MM.1S (cell line): ENCODE measurements around the gene COL2A1.

Experiments used
- DNase-seq: peaks from one replicate; pipeline ENCODE4 v3.0.0-alpha.2; 2015
- H2AFZ ChIP-seq: fragments of 300-600 bp; sonication (generic); 2 replicates; pipeline ENCODE4 v1.6.0; 2016; ENCODE audit warnings: antibody characterized with exemption, low read length
- H3F3A ChIP-seq: fragments of 300-600 bp; sonication (generic); 2 replicates; pipeline ENCODE4 v1.6.1; 2016; ENCODE audit warnings: mild to moderate bottlenecking, antibody characterized with exemption, low read length, moderate library complexity, mixed read lengths; ENCODE audit not compliant: insufficient read depth
- H3K27ac ChIP-seq: fragments of 300-600 bp; sonication (generic); 2 replicates; pipeline ENCODE4 v1.5.1; 2016; ENCODE audit warnings: mild to moderate bottlenecking, low read length
- H3K27me3 ChIP-seq: fragments of 300-600 bp; sonication (generic); replicated peaks from 2 replicates; pipeline ENCODE4 v1.6.0; 2016; ENCODE audit warnings: low read length; ENCODE audit not compliant: insufficient read depth
- H3K36me3 ChIP-seq: fragments of 300-600 bp; sonication (generic); replicated peaks from 2 replicates; pipeline ENCODE4 v1.6.1; 2016; ENCODE audit warnings: mild to moderate bottlenecking, low read length, mixed read lengths; ENCODE audit not compliant: insufficient read depth
- H3K4me1 ChIP-seq: fragments of 300-600 bp; sonication (generic); 2 replicates; pipeline ENCODE4 v1.6.1; 2016; ENCODE audit warnings: low read length, mixed read lengths
- H3K4me2 ChIP-seq: fragments of 300-600 bp; sonication (generic); 2 replicates; pipeline ENCODE4 v1.6.0; 2016; ENCODE audit warnings: low read depth, low read length
- H3K4me3 ChIP-seq: fragments of 300-600 bp; sonication (generic); 2 replicates; pipeline ENCODE4 v1.5.1; 2016; ENCODE audit warnings: low read length, mixed read lengths
- H3K79me2 ChIP-seq: fragments of 300-600 bp; sonication (generic); 2 replicates; pipeline ENCODE4 v1.6.1; 2016; ENCODE audit warnings: mixed run types, low read length, mixed read lengths
- H3K9ac ChIP-seq: fragments of 300-600 bp; sonication (generic); 2 replicates; pipeline ENCODE4 v1.6.1; 2016; ENCODE audit warnings: low read length, mixed read lengths
- H3K9me2 ChIP-seq: fragments of 300-600 bp; sonication (generic); replicated peaks from 2 replicates; pipeline ENCODE4 v1.6.1; 2016; ENCODE audit warnings: mild to moderate bottlenecking, low read length, mixed read lengths; ENCODE audit not compliant: insufficient read depth
- H3K9me3 ChIP-seq: fragments of 300-600 bp; sonication (generic); replicated peaks from 2 replicates; pipeline ENCODE4 v1.6.1; 2016; ENCODE audit warnings: mild to moderate bottlenecking, low read length, mixed read lengths; ENCODE audit not compliant: insufficient read depth
- H4K20me1 ChIP-seq: fragments of 300-600 bp; sonication (generic); 2 replicates; pipeline ENCODE4 v1.6.1; 2016; ENCODE audit warnings: mild to moderate bottlenecking, low read length, moderate library complexity, mixed read lengths; ENCODE audit not compliant: insufficient read depth
- CTCF ChIP-seq: fragments of 300-600 bp; sonication (generic); IDR thresholded peaks from 2 replicates; pipeline ENCODE4 v1.5.1; 2016; ENCODE audit warnings: antibody characterized with exemption, low read length, mixed read lengths
- EZH2 ChIP-seq: fragments of 300-600 bp; sonication (generic); optimal IDR thresholded peaks from 2 replicates; pipeline ENCODE3; 2017; ENCODE audit warnings: low read depth, mild to moderate bottlenecking, antibody characterized with exemption, low read length, mixed read lengths
- EZH2phosphoT487 ChIP-seq: fragments of 300-600 bp; sonication (generic); IDR thresholded peaks from 2 replicates; pipeline ENCODE4 v1.6.1; 2018; ENCODE audit warnings: antibody characterized with exemption, low read length

COL2A1 gene

GRCh38 chr12:48041591-48042423 is 37.5 kb upstream of the COL2A1 start:
- no peak for DNase-seq
- no peak overlapping the region for H3K4me2 ChIP-seq
- no peaks in the 10 kb centered on the region for H3K79me2 ChIP-seq
- no peaks in the 10 kb centered on the region for H3K27me3 ChIP-seq
- no peak overlapping the region for H3K9ac ChIP-seq
- no peaks in the 10 kb centered on the region for H4K20me1 ChIP-seq
- no peaks in the 10 kb centered on the region for H3K9me3 ChIP-seq
- TF ChIP-seq EZH2 (no peak), CTCF (no peak), EZH2phosphoT487 (no peak)
- no peaks in the 10 kb centered on the region for H3K4me1 ChIP-seq
- H3F3A ChIP-seq, result no peaks in the 10 kb centered on the region
- no peaks in the 10 kb centered on the region for H3K36me3 ChIP-seq
- H3K9me2 ChIP-seq, result no peaks in the 10 kb centered on the region
- no peak overlapping the region for H2AFZ ChIP-seq
- no peak overlapping the region for H3K4me3 ChIP-seq
- H3K27ac ChIP-seq, result no peak overlapping the region

- TF ChIP-seq EZH2phosphoT487, result no peak
- no peak for TF ChIP-seq CTCF
- no peak for TF ChIP-seq EZH2
- no peak for DNase-seq
- no peak overlapping the region for H2AFZ ChIP-seq
- no peaks in the 10 kb centered on the region for H3K79me2 ChIP-seq
- no peak overlapping the region for H3K4me3 ChIP-seq
- H3K36me3 ChIP-seq, result no peaks in the 10 kb centered on the region
- no peak overlapping the region for H3K27ac ChIP-seq
- no peak overlapping the region for H3K4me2 ChIP-seq
- H3F3A ChIP-seq, result no peaks in the 10 kb centered on the region
- no peak overlapping the region for H3K9ac ChIP-seq
- H3K27me3 ChIP-seq, result no peaks in the 10 kb centered on the region
- H3K9me2 ChIP-seq, result no peaks in the 10 kb centered on the region
- H3K9me3 ChIP-seq, result no peaks in the 10 kb centered on the region
- no peaks in the 10 kb centered on the region for H3K4me1 ChIP-seq
- no peaks in the 10 kb centered on the region for H4K20me1 ChIP-seq
Measured at GRCh38 chr12:48040354-48040753, 36.1 kb upstream of the COL2A1 start.

- no peaks in the 10 kb centered on the region for H4K20me1 ChIP-seq
- no peaks in the 10 kb centered on the region for H3K79me2 ChIP-seq
- no peaks in the 10 kb centered on the region for H3K9me2 ChIP-seq
- H3K9ac ChIP-seq, result no peak overlapping the region
- H2AFZ ChIP-seq, result no peak overlapping the region
- H3K9me3 ChIP-seq, result no peaks in the 10 kb centered on the region
- H3K4me2 ChIP-seq, result no peak overlapping the region
- no peaks in the 10 kb centered on the region for H3K27me3 ChIP-seq
- H3K4me3 ChIP-seq, result no peak overlapping the region
- TF ChIP-seq CTCF (no peak), EZH2 (no peak), EZH2phosphoT487 (no peak)
- no peaks in the 10 kb centered on the region for H3F3A ChIP-seq
- H3K27ac ChIP-seq, result no peak overlapping the region
- H3K4me1 ChIP-seq, result no peaks in the 10 kb centered on the region
- DNase-seq, result no peak
- no peaks in the 10 kb centered on the region for H3K36me3 ChIP-seq
Measured at GRCh38 chr12:48039151-48039550, 34.9 kb upstream of the COL2A1 start.
